WERI-Rb-1 (cell line): ENCODE results near the gene SAMM50.

Source experiments
- DNase-seq: peaks from one replicate; pipeline ENCODE4 v3.0.0-alpha.2; 2020
- H3K27ac ChIP-seq: fragments of 250-450 bp; sonication (Bioruptor Pico); 2 replicates; pipeline ENCODE4 v1.5.1; 2020; ENCODE audit warnings: mild to moderate bottlenecking, moderate library complexity
- H3K27me3 ChIP-seq: fragments of 250-450 bp; sonication (Bioruptor Pico); 2 replicates; pipeline ENCODE4 v1.5.1; 2021; ENCODE audit warnings: mild to moderate bottlenecking, low read depth, moderate library complexity; ENCODE audit not compliant: insufficient read depth, severe bottlenecking
- H3K36me3 ChIP-seq: fragments of 250-450 bp; sonication (Bioruptor Pico); 2 replicates; pipeline ENCODE4 v1.5.1; 2020; ENCODE audit warnings: mild to moderate bottlenecking, moderate library complexity
- H3K4me3 ChIP-seq: 2 replicates; pipeline ENCODE4 v1.5.1; 2011; ENCODE audit warnings: low read depth, mild to moderate bottlenecking, control low read depth, low read length
- H3K9me3 ChIP-seq: fragments of 250-450 bp; sonication (Bioruptor Pico); 2 replicates; pipeline ENCODE4 v1.5.1; 2021; ENCODE audit warnings: mild to moderate bottlenecking, moderate library complexity; ENCODE audit not compliant: severe bottlenecking
- TF ChIP-seq, protein P1 (sequence below): IDR thresholded peaks from 2 replicates; pipeline ENCODE4 v1.5.1; 2011; ENCODE audit warnings: low read depth, mild to moderate bottlenecking, control low read depth, inconsistent platforms, low read length

Gene SAMM50

DNA sequence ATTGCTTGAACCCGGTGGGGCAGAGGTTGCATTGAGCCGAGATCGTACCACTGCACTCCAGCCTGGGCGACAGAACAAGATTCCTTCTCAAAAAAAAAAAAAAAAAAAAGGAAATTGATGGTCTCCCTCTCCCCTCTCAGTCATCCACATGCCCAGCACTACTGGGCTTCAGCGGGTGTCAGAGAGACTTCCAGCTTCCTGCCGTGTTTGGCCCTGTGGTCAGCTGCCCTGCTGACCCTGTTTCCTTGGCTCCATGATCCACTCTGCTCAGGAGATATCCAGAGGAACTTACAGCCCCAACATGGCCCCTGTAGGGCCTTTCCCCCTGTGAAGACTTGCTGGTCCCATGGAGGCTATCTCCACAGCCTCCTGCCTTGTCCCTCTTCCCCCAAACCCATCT, 37.7 kb upstream of the SAMM50 start:
- H3K27ac ChIP-seq = no peak overlapping the region
- no peaks in the 10 kb centered on the region for H3K27me3 ChIP-seq
- H3K36me3 ChIP-seq = no peaks in the 10 kb centered on the region
- no peak for DNase-seq
- H3K9me3 ChIP-seq = peaks cover 5% of the 10 kb centered on the region
- TF ChIP-seq, protein P1, sequence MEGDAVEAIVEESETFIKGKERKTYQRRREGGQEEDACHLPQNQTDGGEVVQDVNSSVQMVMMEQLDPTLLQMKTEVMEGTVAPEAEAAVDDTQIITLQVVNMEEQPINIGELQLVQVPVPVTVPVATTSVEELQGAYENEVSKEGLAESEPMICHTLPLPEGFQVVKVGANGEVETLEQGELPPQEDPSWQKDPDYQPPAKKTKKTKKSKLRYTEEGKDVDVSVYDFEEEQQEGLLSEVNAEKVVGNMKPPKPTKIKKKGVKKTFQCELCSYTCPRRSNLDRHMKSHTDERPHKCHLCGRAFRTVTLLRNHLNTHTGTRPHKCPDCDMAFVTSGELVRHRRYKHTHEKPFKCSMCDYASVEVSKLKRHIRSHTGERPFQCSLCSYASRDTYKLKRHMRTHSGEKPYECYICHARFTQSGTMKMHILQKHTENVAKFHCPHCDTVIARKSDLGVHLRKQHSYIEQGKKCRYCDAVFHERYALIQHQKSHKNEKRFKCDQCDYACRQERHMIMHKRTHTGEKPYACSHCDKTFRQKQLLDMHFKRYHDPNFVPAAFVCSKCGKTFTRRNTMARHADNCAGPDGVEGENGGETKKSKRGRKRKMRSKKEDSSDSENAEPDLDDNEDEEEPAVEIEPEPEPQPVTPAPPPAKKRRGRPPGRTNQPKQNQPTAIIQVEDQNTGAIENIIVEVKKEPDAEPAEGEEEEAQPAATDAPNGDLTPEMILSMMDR = no peak
- H3K4me3 ChIP-seq = no peak overlapping the region

DNA sequence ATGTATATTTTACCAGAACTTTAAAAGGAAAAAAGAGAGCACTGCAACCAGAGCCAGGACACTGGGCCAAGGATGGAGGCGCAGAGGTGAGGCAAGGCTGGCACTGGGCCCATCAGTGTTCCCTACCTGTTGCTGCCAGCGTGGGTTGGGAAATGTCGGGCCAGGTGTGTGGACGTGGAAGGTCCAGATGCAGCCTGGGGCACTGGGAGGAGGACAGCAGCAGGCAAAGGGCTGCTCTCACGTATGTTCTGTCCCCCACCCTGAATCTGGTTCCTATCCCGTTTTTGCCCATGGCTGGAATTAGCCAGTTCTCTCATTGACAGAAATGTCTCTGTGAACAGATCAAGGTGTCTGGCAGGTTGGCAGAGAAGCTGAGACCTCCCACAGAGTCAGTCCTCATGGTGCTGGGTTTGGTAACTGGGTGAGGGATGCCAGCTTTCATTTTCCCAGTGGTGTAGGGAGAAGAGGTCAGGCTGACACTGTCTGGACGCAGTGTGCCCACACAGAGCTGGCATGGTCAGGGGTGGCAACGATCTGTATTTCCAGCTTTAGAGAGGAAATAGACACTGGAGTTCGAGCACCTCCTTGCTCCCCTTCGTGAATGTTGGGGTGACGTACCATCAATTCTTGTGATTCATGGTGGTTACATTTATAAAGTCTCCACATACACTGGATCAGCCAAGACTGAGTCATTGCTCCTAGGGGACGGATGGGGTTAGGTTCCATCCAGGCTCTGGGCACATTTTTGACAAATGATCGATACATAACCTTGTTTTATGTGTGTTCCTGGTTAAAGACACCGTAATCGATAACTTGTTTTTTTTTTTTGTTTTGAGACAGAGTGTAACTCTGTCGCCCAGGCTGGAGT, 35.9 kb upstream of the SAMM50 start:
- H3K27me3 ChIP-seq = no peaks in the 10 kb centered on the region
- no peak for DNase-seq
- H3K36me3 ChIP-seq = peaks cover 5% of the 10 kb centered on the region
- H3K9me3 ChIP-seq = peaks cover 5% of the 10 kb centered on the region
- no peak overlapping the region for H3K27ac ChIP-seq
- no peak overlapping the region for H3K4me3 ChIP-seq
- TF ChIP-seq, protein P1 = no peak

DNA sequence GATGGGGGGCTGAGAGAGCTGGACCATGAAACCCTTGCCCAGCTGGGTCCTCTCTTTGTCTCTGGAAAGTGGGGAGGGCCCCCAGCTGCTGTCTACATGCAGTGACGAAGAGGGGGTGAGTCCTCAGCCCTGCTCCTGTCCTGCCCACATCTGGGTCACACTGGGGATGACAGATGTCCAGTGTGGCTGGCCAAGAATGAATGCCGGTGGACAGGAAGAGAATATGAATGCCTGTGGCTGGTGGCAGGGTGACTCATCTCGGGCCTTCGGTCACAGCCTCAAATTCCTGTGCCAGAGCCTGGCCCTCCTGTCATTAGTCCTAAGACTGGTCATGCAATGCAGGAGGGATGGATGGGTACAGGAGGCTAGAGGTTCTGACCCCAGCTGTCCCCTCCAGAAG, 33.9 kb upstream of the SAMM50 start:
- TF ChIP-seq, protein P1 = no peak
- Histone ChIP-seq H3K27me3 (no peaks in the 10 kb centered on the region), H3K9me3 (peaks cover 4% of the 10 kb centered on the region), H3K4me3 (no peak overlapping the region), H3K36me3 (peaks cover 8% of the 10 kb centered on the region), H3K27ac (no peak overlapping the region)
- no peak for DNase-seq

DNA sequence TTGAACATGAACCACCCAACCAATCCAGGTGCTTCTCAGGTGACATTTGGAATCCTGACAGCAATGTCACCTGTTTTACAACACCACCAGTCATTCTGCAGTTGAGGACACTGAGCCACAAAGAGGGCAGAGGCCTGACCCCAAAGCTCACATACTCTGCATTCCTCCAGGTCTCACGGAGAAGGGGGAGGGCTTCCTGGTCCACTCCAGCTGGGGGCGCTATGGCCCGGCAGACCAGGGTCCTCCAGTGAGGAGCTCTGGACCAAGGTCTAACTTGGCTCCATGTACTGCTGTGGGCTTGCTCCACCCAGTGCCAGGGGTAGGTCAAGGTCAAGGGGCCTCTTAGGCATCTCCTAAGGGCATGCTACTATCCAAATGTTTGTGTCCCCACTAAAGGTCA, 33.1 kb upstream of the SAMM50 start:
- Histone ChIP-seq H3K27ac (no peak overlapping the region), H3K36me3 (peaks cover 14% of the 10 kb centered on the region), H3K9me3 (no peaks in the 10 kb centered on the region), H3K27me3 (no peaks in the 10 kb centered on the region), H3K4me3 (no peak overlapping the region)
- no peak for DNase-seq
- TF ChIP-seq, protein P1 = peak; percentile 52; the same call in 1 of the 2 replicates

DNA sequence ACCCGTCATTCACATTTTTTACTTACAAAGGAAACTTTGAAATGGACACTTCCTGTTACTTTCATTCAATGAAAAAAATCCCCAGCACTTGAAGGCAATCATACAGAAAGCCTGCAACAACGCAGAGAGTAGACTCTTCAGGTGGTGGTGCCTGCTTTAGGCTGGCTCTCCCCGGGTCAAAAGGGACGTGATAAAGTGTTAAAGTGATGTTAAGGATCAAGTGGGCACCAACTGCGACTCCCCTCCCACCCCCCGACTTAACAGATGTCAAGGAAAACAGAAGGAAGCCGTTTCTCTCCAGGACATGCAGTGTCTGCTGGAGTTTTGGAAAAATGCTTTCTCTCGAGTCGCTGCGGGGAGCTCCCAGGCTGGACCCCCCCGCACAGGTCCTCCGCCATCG, 32.1 kb upstream of the SAMM50 start:
- H3K36me3 ChIP-seq = peaks cover 21% of the 10 kb centered on the region
- DNase-seq = no peak
- H3K9me3 ChIP-seq = no peaks in the 10 kb centered on the region
- H3K4me3 ChIP-seq = peak overlapping the region; percentile 42
- TF ChIP-seq, protein P1 = no peak
- no peaks in the 10 kb centered on the region for H3K27me3 ChIP-seq
- H3K27ac ChIP-seq = peak overlapping the region; percentile 72
